ENCODE measurements around the gene ALX4. TPM values are rescaled to one million over a fixed set of nuclear protein-coding genes. Genes with fewer than 3 reads are reported as not detected.
A peak's percentile ranks its signal among the peaks of the same experiment; 100 is the strongest.

ALX4 gene
- total and polyA plus RNA-seq, 9 of the 15 experiments (the other 6 are each of a cell fraction or from before 2014, with no cell fraction given), result 0.07 to 1.2 (median 0.33) TPM

DNA sequence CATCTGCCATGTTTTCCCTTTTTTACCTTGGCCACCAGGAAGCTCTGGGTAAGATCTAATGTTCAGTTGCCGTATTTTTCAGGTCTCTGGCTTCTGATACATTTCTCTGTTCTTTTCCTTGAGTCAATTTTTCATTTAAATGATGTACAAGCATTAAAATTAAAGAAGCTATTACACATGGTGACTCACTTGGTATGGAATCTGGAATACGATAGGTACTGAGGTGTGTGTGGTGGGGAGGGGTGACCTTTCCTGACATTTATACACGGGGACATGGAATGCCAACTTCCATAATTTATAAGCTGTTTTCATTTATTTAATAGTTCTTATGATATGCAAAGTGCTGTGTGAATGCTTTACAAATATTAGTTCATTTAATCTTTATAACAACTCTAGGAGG lies 47.8 kb upstream of the ALX4 start:
- H3K4me1 ChIP-seq (replicated peaks in 1 of 2; ENCODE audit: control insufficient read depth in 2 of 2, insufficient read depth in 2 of 2, low read length in 2 of 2), result peaks cover 5 to 6% of the 10 kb centered on the region in 2 experiments; a peak in 4 of 5 replicates
- H3K36me3 ChIP-seq (ENCODE audit: control insufficient read depth, insufficient read depth, low read length), result no peaks in the 10 kb centered on the region
- TF ChIP-seq, protein P1, sequence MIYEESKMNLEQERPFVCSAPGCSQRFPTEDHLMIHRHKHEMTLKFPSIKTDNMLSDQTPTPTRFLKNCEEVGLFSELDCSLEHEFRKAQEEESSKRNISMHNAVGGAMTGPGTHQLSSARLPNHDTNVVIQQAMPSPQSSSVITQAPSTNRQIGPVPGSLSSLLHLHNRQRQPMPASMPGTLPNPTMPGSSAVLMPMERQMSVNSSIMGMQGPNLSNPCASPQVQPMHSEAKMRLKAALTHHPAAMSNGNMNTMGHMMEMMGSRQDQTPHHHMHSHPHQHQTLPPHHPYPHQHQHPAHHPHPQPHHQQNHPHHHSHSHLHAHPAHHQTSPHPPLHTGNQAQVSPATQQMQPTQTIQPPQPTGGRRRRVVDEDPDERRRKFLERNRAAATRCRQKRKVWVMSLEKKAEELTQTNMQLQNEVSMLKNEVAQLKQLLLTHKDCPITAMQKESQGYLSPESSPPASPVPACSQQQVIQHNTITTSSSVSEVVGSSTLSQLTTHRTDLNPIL (CRISPR knock-in tag; IDR thresholded peaks at IDR 0.05), result no peak
- TF ChIP-seq ADNP (tag; IDR thresholded peaks at IDR 0.05) (peak; percentile 46; the same call in 1 of the 2 replicates), BACH1 (tag; IDR thresholded peaks at IDR 0.05) (no peak)
- H3K9me1 ChIP-seq (ENCODE audit: control insufficient read depth, insufficient read depth, low read length), result no peaks in the 10 kb centered on the region
- no peak overlapping the region for H3K4me3 ChIP-seq
- H3K79me2 ChIP-seq (ENCODE audit: control insufficient read depth, insufficient read depth, low read length), result no peaks in the 10 kb centered on the region
- no peak for DNase-seq (ENCODE audit: extremely low read depth in 1 of 4, low spot score in 3 of 4)
- FAIRE-seq, result no peak
- WGBS (ENCODE audit: insufficient coverage, low coverage, missing lambda C conversion rate), result 27% methylated on average over 3 of the region's 3 CpGs
- no TSS peak for BruUV-seq (replicated peaks)
- no peak overlapping the region for H3K9ac ChIP-seq (ENCODE audit: insufficient read depth in 1 of 2, low read depth in 2 of 2, low read length in 2 of 2)
- ChIA-PET POLR2A (interaction anchor here (0.7 kb wide), 1 partner anchor 24 kb away, joined by 3 read pairs; no protein-coding TSS in a partner anchor), CTCF (ENCODE audit: low intra/inter-chr PET ratio) (no interaction called here)
- H3K4me2 ChIP-seq (ENCODE audit: insufficient read depth, low read length), result no peak overlapping the region
- H2AFZ ChIP-seq (ENCODE audit: low read depth, low read length), result no peak overlapping the region
- intact Hi-C loops (cut with micrococcal nuclease) (no loop called here), in situ Hi-C loops (cut with MboI) (no loop called here)
- H3K9me3 ChIP-seq (replicated peaks; ENCODE audit: control insufficient read depth, insufficient read depth, low read depth, low read length), result no peaks in the 10 kb centered on the region
- no peak overlapping the region for H3K27ac ChIP-seq (ENCODE audit: extremely low read depth, low read depth, low read length)
- H4K20me1 ChIP-seq (replicated peaks; ENCODE audit: control insufficient read depth, insufficient read depth, low read length), result 0 out of 2 replicates have a peak, but pooled peaks cover 2% of the 10 kb centered on the region
- H3K27me3 ChIP-seq (ENCODE audit: control insufficient read depth in 2 of 2, insufficient read depth in 2 of 2, low read length in 2 of 2), result peaks cover 33 to 45% of the 10 kb centered on the region in 2 experiments
- ATAC-seq, result no peak

DNA sequence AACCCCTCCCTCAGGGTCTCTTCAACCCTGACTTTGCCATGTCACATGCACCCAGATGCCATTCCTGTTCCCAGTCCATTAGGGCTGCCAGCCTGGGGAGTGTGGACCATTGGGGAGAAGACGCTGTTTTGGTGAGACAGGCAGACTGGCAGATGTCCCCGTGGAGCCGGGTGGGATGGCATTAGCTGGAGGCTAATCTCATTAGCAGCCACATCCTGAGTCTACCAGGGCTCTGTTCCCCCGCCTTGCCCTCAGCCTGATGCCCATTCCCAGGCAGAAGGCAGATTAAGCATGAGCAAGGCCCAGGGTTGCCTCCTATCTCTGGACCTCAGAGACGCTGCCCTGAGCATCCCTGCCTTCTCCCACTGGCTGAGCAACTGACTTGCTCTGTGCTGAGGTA lies 46.4 kb upstream of the ALX4 start:
- Histone ChIP-seq H2AFZ (ENCODE audit: low read depth, low read length) (no peak overlapping the region), H3K9me3 (replicated peaks; ENCODE audit: control insufficient read depth, insufficient read depth, low read depth, low read length) (no peaks in the 10 kb centered on the region), H3K9me1 (ENCODE audit: control insufficient read depth, insufficient read depth, low read length) (no peaks in the 10 kb centered on the region), H3K4me3 (no peak overlapping the region), H3K4me1 (replicated peaks in 1 of 2; ENCODE audit: control insufficient read depth in 2 of 2, insufficient read depth in 2 of 2, low read length in 2 of 2) (no peaks in the 10 kb centered on the region; a peak in 1 of 5 replicates), H3K27me3 (ENCODE audit: control insufficient read depth in 2 of 2, insufficient read depth in 2 of 2, low read length in 2 of 2) (peaks cover 27 to 32% of the 10 kb centered on the region in 2 experiments), H3K4me2 (ENCODE audit: insufficient read depth, low read length) (no peak overlapping the region), H3K9ac (ENCODE audit: insufficient read depth in 1 of 2, low read depth in 2 of 2, low read length in 2 of 2) (no peak overlapping the region), H3K36me3 (ENCODE audit: control insufficient read depth, insufficient read depth, low read length) (no peaks in the 10 kb centered on the region), H4K20me1 (replicated peaks; ENCODE audit: control insufficient read depth, insufficient read depth, low read length) (0 out of 2 replicates have a peak, but pooled peaks cover 2% of the 10 kb centered on the region), H3K27ac (ENCODE audit: extremely low read depth, low read depth, low read length) (no peak overlapping the region), H3K79me2 (ENCODE audit: control insufficient read depth, insufficient read depth, low read length) (no peaks in the 10 kb centered on the region)
- FAIRE-seq, result no peak
- intact Hi-C loops (cut with micrococcal nuclease), result no loop called here
- DNase-seq (ENCODE audit: extremely low read depth in 1 of 4, low spot score in 3 of 4), result no peak
- in situ Hi-C loops (cut with MboI), result no loop called here
- no TSS peak for BruUV-seq (replicated peaks)
- no peak for ATAC-seq
- POLR2A ChIA-PET, result no interaction called here
- 18% methylated on average over 5 of the region's 5 CpGs for WGBS (ENCODE audit: insufficient coverage, low coverage, missing lambda C conversion rate)
- CTCF ChIA-PET (ENCODE audit: low intra/inter-chr PET ratio), result no interaction called here
- no peak for TF ChIP-seq SP1 (CRISPR knock-in tag; IDR thresholded peaks at IDR 0.05)
- TF ChIP-seq, protein P2, sequence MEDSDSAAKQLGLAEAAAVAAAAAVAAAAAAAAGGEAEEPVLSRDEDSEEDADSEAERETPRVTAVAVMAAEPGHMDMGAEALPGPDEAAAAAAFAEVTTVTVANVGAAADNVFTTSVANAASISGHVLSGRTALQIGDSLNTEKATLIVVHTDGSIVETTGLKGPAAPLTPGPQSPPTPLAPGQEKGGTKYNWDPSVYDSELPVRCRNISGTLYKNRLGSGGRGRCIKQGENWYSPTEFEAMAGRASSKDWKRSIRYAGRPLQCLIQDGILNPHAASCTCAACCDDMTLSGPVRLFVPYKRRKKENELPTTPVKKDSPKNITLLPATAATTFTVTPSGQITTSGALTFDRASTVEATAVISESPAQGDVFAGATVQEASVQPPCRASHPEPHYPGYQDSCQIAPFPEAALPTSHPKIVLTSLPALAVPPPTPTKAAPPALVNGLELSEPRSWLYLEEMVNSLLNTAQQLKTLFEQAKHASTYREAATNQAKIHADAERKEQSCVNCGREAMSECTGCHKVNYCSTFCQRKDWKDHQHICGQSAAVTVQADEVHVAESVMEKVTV (CRISPR knock-in tag; IDR thresholded peaks at IDR 0.05), result no peak
- no peak for TF ChIP-seq ZSCAN32 (CRISPR knock-in tag; IDR thresholded peaks at IDR 0.05)
- TF ChIP-seq SAFB2 (IDR thresholded peaks at IDR 0.05; ENCODE audit: borderline replicate concordance, low read depth, low read length, severe bottlenecking), result no peak
- no peak for TF ChIP-seq ZNF232 (CRISPR knock-in tag; IDR thresholded peaks at IDR 0.05)
- TF ChIP-seq KLF1 (tag; IDR thresholded peaks at IDR 0.05), result no peak
- TF ChIP-seq, protein P3, sequence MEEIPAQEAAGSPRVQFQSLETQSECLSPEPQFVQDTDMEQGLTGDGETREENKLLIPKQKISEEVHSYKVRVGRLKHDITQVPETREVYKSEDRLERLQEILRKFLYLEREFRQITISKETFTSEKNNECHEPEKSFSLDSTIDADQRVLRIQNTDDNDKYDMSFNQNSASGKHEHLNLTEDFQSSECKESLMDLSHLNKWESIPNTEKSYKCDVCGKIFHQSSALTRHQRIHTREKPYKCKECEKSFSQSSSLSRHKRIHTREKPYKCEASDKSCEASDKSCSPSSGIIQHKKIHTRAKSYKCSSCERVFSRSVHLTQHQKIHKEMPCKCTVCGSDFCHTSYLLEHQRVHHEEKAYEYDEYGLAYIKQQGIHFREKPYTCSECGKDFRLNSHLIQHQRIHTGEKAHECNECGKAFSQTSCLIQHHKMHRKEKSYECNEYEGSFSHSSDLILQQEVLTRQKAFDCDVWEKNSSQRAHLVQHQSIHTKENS (CRISPR knock-in tag; IDR thresholded peaks at IDR 0.05), result no peak
- TF ChIP-seq TAF7 (tag; IDR thresholded peaks at IDR 0.05), result no peak
- no peak for TF ChIP-seq HNRNPUL1 (IDR thresholded peaks at IDR 0.05; ENCODE audit: low read length)
- TF ChIP-seq SIN3B (IDR thresholded peaks at IDR 0.05; ENCODE audit: low read depth), result no peak
